ENCODE results near the gene TMEM259. TPM values are rescaled to one million over a fixed set of nuclear protein-coding genes. Genes with fewer than 3 reads are reported as not detected.

The TMEM259 gene
- total and polyA plus RNA-seq, 2 donors (not counting 1 experiment from before 2014, with no cell fraction given), result 373 to 607 TPM

GRCh38 chr19:1009981-1010538, 10.9 kb downstream of the TMEM259 start:
- Histone ChIP-seq H3K36me3 (replicated peaks in 1 of 2; ENCODE audit: control extremely low read depth in 1 of 2, control insufficient read depth in 1 of 2, extremely low read depth in 1 of 2, insufficient read depth in 2 of 2, low read length in 1 of 2) (peaks cover 0 to 34% of the 10 kb centered on the region in 2 experiments), H3K27ac (ENCODE audit: low read length in 2 of 2) (no peak overlapping the region), H4K20me1 (ENCODE audit: control insufficient read depth, insufficient read depth, low read length, poor library complexity, severe bottlenecking) (peaks cover 58% of the 10 kb centered on the region), H3K9ac (ENCODE audit: low read length) (no peak overlapping the region), H3K9me3 (ENCODE audit: control extremely low read depth in 1 of 3, control insufficient read depth in 2 of 3, insufficient read depth in 1 of 3, low read length in 2 of 3) (no peaks in the 10 kb centered on the region), H2AFZ (ENCODE audit: insufficient read depth, low read depth, low read length, poor library complexity, severe bottlenecking) (no peak overlapping the region), H3K79me2 (ENCODE audit: control insufficient read depth, insufficient read depth, low read length) (peaks cover 29% of the 10 kb centered on the region), H3K4me2 (replicated peaks; ENCODE audit: low read depth, low read length, poor library complexity, severe bottlenecking) (no peak overlapping the region), H3K27me3 (replicated peaks in 1 of 4; ENCODE audit: control extremely low read depth in 1 of 4, control insufficient read depth in 3 of 4, insufficient read depth in 4 of 4, low read length in 3 of 4) (no peaks in the 10 kb centered on the region), H3K4me1 (ENCODE audit: control insufficient read depth in 2 of 2, insufficient read depth in 2 of 2, low read length in 2 of 2) (no peaks in the 10 kb centered on the region), H3K4me3 (ENCODE audit: control extremely low read depth in 1 of 5, extremely low read depth in 1 of 5, insufficient read depth in 1 of 5, low read depth in 2 of 5, low read length in 4 of 5) (no peak overlapping the region)
- Mint-ChIP-seq H3K4me1 (peaks cover 5% of the 10 kb centered on the region), H3K27me3 (no peaks in the 10 kb centered on the region), H3K9me3 (ENCODE audit: insufficient read depth) (no peaks in the 10 kb centered on the region), H3K4me3 (no peak overlapping the region), H3K27ac (no peak overlapping the region)
- ATAC-seq (ENCODE audit: low read depth), result no peak
- no peak for DNase-seq
- intact Hi-C loops (cut with micrococcal nuclease), result no loop called here
- TF ChIP-seq, protein P1, sequence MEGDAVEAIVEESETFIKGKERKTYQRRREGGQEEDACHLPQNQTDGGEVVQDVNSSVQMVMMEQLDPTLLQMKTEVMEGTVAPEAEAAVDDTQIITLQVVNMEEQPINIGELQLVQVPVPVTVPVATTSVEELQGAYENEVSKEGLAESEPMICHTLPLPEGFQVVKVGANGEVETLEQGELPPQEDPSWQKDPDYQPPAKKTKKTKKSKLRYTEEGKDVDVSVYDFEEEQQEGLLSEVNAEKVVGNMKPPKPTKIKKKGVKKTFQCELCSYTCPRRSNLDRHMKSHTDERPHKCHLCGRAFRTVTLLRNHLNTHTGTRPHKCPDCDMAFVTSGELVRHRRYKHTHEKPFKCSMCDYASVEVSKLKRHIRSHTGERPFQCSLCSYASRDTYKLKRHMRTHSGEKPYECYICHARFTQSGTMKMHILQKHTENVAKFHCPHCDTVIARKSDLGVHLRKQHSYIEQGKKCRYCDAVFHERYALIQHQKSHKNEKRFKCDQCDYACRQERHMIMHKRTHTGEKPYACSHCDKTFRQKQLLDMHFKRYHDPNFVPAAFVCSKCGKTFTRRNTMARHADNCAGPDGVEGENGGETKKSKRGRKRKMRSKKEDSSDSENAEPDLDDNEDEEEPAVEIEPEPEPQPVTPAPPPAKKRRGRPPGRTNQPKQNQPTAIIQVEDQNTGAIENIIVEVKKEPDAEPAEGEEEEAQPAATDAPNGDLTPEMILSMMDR (IDR thresholded peaks at IDR 0.05), result no peak
- TF ChIP-seq EZH2 (IDR thresholded peaks at IDR 0.05; ENCODE audit: borderline replicate concordance, insufficient read depth, low read depth, low read length, poor library complexity, severe bottlenecking), result no peak
- CTCF ChIA-PET, result interaction anchor here (0.9 kb wide), 1 partner anchor 48 kb away, joined by 3 read pairs; no protein-coding TSS in a partner anchor
- POLR2A ChIA-PET, result interaction anchor here (0.6 kb wide), 2 partner anchors 8 to 25 kb away, joined by 4 read pairs; no protein-coding TSS in a partner anchor
- WGBS (ENCODE audit: insufficient coverage), result 90% methylated on average over 28 of the region's 29 CpGs
